Trophoblast cell (in vitro differentiated cells and primary cell): Measurements from ENCODE around the gene MAST4.

Experiments
- DNase-seq, 2 donors: peaks; one replicate each; pipeline ENCODE4 v3.0.0-alpha.2; 2016
- H2AFZ ChIP-seq: 2 replicates; pipeline ENCODE4 v1.6.1; 2013; ENCODE audit warnings: low read length, moderate library complexity, mild to moderate bottlenecking; ENCODE audit not compliant: insufficient read depth, poor library complexity
- H2AK5ac ChIP-seq: 2 replicates; pipeline ENCODE4 v1.6.1; 2013; ENCODE audit warnings: mild to moderate bottlenecking, low read length
- H2BK120ac ChIP-seq: 2 replicates; pipeline ENCODE4 v1.6.1; 2013; ENCODE audit warnings: low read length, mild to moderate bottlenecking, moderate library complexity; ENCODE audit not compliant: insufficient read depth, poor library complexity
- H2BK12ac ChIP-seq: 2 replicates; pipeline ENCODE4 v1.6.1; 2013; ENCODE audit warnings: mild to moderate bottlenecking, low read length, moderate library complexity
- H2BK5ac ChIP-seq: 2 replicates; pipeline ENCODE4 v1.6.1; 2013; ENCODE audit warnings: low read length, low read depth, moderate library complexity, mild to moderate bottlenecking; ENCODE audit not compliant: poor library complexity
- H3K14ac ChIP-seq: 2 replicates; pipeline ENCODE4 v1.6.1; 2013; ENCODE audit warnings: mild to moderate bottlenecking, low read length
- H3K18ac ChIP-seq: 2 replicates; pipeline ENCODE4 v1.6.1; 2013; ENCODE audit warnings: mild to moderate bottlenecking, low read length
- H3K23ac ChIP-seq: 2 replicates; pipeline ENCODE4 v1.6.1; 2013; ENCODE audit warnings: low read length
- H3K27ac ChIP-seq: 2 replicates; pipeline ENCODE4 v1.5.1; 2013; ENCODE audit warnings: low read depth, mild to moderate bottlenecking, inconsistent platforms, low read length, moderate library complexity
- H3K27me3 ChIP-seq: 2 replicates; pipeline ENCODE4 v1.6.1; 2013; ENCODE audit warnings: inconsistent platforms, mild to moderate bottlenecking, low read length, moderate library complexity; ENCODE audit not compliant: insufficient read depth
- H3K36me3 ChIP-seq, 2 experiments: 1 replicate in 1 of 2; 2 replicates in 1 of 2; pipeline ENCODE4 v1.6.1; 2013; ENCODE audit warnings: low read length in 2 of 2, mild to moderate bottlenecking in 2 of 2, moderate library complexity in 1 of 2; ENCODE audit not compliant: insufficient read depth in 2 of 2, control insufficient read depth in 1 of 2
- H3K4ac ChIP-seq: 2 replicates; pipeline ENCODE4 v1.6.1; 2013; ENCODE audit warnings: low read depth, mild to moderate bottlenecking, low read length, moderate library complexity
- H3K4me1 ChIP-seq, 2 experiments: 1 replicate in 1 of 2; 2 replicates in 1 of 2; pipeline ENCODE4 v1.6.1; 2013; ENCODE audit warnings: low read length in 2 of 2, mild to moderate bottlenecking in 2 of 2, moderate library complexity in 1 of 2; ENCODE audit not compliant: insufficient read depth in 2 of 2, control insufficient read depth in 1 of 2
- H3K4me2 ChIP-seq: 2 replicates; pipeline ENCODE4 v1.6.1; 2013; ENCODE audit warnings: inconsistent platforms, mild to moderate bottlenecking, low read length, moderate library complexity
- H3K4me3 ChIP-seq: 2 replicates; pipeline ENCODE4 v1.5.1; 2013; ENCODE audit warnings: mild to moderate bottlenecking, low read depth, low read length, inconsistent platforms
- H3K79me1 ChIP-seq: one replicate; pipeline ENCODE4 v1.6.1; 2013; ENCODE audit warnings: low read length
- H3K79me2 ChIP-seq: 2 replicates; pipeline ENCODE4 v1.6.1; 2013; ENCODE audit warnings: low read length, mild to moderate bottlenecking; ENCODE audit not compliant: control insufficient read depth, insufficient read depth, poor library complexity
- H3K9ac ChIP-seq: 2 replicates; pipeline ENCODE4 v1.6.1; 2013; ENCODE audit warnings: mild to moderate bottlenecking, low read length
- H3K9me3 ChIP-seq: 2 replicates; pipeline ENCODE4 v1.6.1; 2013; ENCODE audit warnings: low read depth, mild to moderate bottlenecking, control low read depth, inconsistent platforms, low read length; ENCODE audit not compliant: insufficient read depth
- H4K12ac ChIP-seq: 2 replicates; pipeline ENCODE4 v1.6.1; 2013; ENCODE audit warnings: low read depth, mild to moderate bottlenecking, low read length, moderate library complexity
- H4K8ac ChIP-seq: 2 replicates; pipeline ENCODE4 v1.6.1; 2013; ENCODE audit warnings: low read depth, mild to moderate bottlenecking, low read length, moderate library complexity
- H4K91ac ChIP-seq: one replicate; pipeline ENCODE4 v1.6.1; 2013; ENCODE audit warnings: low read depth, mild to moderate bottlenecking, low read length, moderate library complexity
- WGBS: extraction: QIAGEN DNeasy Blood & Tissue Kit; methylation state at CpG from one replicate; pipeline ENCODE4 v1.1.7; 2013; ENCODE audit warnings: missing lambda C conversion rate; ENCODE audit not compliant: insufficient read length, insufficient coverage; ENCODE audit errors: extremely low coverage; 5-methylcytosine and 5-hydroxymethylcytosine counted together

Gene MAST4

DNA sequence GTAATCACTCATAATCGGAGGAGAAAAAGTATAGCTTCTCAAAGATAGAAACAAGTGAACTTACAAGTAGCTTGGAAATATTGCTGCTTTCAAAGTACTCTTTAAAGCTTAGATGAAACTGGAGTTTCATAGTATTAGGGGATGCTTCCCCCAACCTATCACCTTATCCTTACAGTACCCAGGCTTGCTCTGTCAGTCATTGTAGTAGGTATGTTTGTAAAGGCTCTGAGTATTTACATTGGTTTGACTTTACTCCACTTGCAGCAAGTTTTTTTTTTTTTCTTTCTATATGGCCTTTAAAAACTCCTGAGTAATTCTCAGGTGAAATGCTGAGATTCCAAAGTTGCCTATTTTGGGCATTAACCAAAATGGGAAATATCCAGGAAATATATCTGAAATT is 515.6 kb downstream of the MAST4 start:
- Histone ChIP-seq H3K9ac (no peak overlapping the region), H3K23ac (no peak overlapping the region), H4K12ac (no peak overlapping the region), H3K79me2 (no peaks in the 10 kb centered on the region), H3K14ac (no peak overlapping the region), H2BK5ac (no peak overlapping the region), H3K79me1 (no peaks in the 10 kb centered on the region), H3K27me3 (no peaks in the 10 kb centered on the region), H3K4ac (no peak overlapping the region), H3K36me3 (peaks cover 0 to 6% of the 10 kb centered on the region in 2 experiments), H3K4me3 (no peak overlapping the region), H3K4me2 (no peak overlapping the region), H2AFZ (no peak overlapping the region), H4K91ac (no peak overlapping the region), H3K18ac (no peak overlapping the region), H3K27ac (no peak overlapping the region), H4K8ac (no peak overlapping the region), H3K9me3 (no peaks in the 10 kb centered on the region), H3K4me1 (no peaks in the 10 kb centered on the region), H2BK120ac (no peak overlapping the region), H2BK12ac (no peak overlapping the region), H2AK5ac (no peak overlapping the region)
- WGBS, result no CpG with 5 or more reads among the region's 1 CpG
- DNase-seq, result no peak

DNA sequence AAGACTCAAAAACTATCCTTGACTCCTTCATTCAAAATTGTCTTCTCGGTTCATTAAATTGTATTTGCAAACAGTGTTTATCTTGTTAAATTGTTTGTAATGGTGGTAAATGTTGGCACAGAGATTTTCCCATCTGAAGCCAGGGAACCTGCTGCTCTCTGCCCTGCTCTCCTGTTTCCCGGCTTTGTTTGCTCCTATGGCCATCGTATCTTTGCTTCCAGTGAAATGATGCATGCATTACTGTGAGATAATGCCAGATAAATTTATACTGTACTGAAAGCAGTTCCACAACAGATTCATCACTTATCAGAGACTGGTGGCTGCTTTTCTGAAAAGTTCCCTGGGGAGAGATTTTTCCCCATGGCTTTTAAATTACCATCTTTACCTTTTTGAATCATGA is 519.1 kb downstream of the MAST4 start:
- H3K4me3 ChIP-seq, result no peak overlapping the region
- no peak overlapping the region for H4K91ac ChIP-seq
- H3K4me2 ChIP-seq, result no peak overlapping the region
- no peak overlapping the region for H2BK120ac ChIP-seq
- peaks cover 3% of the 10 kb centered on the region in 2 experiments for H3K4me1 ChIP-seq
- no peak overlapping the region for H4K8ac ChIP-seq
- no peaks in the 10 kb centered on the region for H3K27me3 ChIP-seq
- no peak overlapping the region for H3K14ac ChIP-seq
- H3K9me3 ChIP-seq, result no peaks in the 10 kb centered on the region
- H2BK5ac ChIP-seq, result no peak overlapping the region
- no peak overlapping the region for H2AFZ ChIP-seq
- H3K79me2 ChIP-seq, result no peaks in the 10 kb centered on the region
- DNase-seq, result no peak
- no peaks in the 10 kb centered on the region for H3K79me1 ChIP-seq
- H4K12ac ChIP-seq, result no peak overlapping the region
- no peak overlapping the region for H3K23ac ChIP-seq
- no peak overlapping the region for H3K4ac ChIP-seq
- H3K9ac ChIP-seq, result no peak overlapping the region
- no peak overlapping the region for H3K27ac ChIP-seq
- no peak overlapping the region for H2BK12ac ChIP-seq
- peaks cover 0 to 6% of the 10 kb centered on the region in 2 experiments for H3K36me3 ChIP-seq
- WGBS, result no CpG with 5 or more reads among the region's 3 CpGs
- H2AK5ac ChIP-seq, result no peak overlapping the region
- H3K18ac ChIP-seq, result no peak overlapping the region

DNA sequence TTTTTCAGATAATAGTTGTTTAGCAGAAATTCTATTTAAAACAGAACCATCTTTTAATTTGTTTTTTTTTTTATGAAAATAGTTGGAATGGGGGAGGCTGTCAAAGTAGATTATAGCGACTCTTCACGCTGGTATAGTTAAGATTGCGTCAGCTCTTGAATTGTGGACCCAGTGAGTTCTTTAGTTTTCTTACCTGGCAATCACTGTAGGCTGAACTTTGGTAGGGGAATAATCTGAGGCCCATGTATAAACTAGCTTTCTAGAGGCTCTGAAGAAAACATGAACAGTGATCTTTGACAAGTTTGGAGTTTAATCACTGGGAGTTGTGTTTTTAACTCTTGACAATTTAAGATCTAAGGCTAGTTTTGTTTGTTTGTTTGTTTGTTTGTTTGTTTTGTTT is 519.6 kb downstream of the MAST4 start:
- Histone ChIP-seq H3K4me3 (no peak overlapping the region), H4K12ac (no peak overlapping the region), H3K79me2 (no peaks in the 10 kb centered on the region), H3K27me3 (no peaks in the 10 kb centered on the region), H3K18ac (no peak overlapping the region), H3K14ac (no peak overlapping the region), H3K9ac (no peak overlapping the region), H4K91ac (no peak overlapping the region), H3K4me2 (no peak overlapping the region), H3K79me1 (no peaks in the 10 kb centered on the region), H2AK5ac (no peak overlapping the region), H3K4ac (no peak overlapping the region), H4K8ac (no peak overlapping the region), H2BK5ac (no peak overlapping the region), H2AFZ (no peak overlapping the region), H3K4me1 (peaks cover 3% of the 10 kb centered on the region in 2 experiments), H2BK120ac (no peak overlapping the region), H3K9me3 (no peaks in the 10 kb centered on the region), H3K23ac (no peak overlapping the region), H3K36me3 (peaks cover 0 to 6% of the 10 kb centered on the region in 2 experiments), H3K27ac (no peak overlapping the region), H2BK12ac (no peak overlapping the region)
- WGBS, result no CpG with 5 or more reads among the region's 3 CpGs
- no peak for DNase-seq

DNA sequence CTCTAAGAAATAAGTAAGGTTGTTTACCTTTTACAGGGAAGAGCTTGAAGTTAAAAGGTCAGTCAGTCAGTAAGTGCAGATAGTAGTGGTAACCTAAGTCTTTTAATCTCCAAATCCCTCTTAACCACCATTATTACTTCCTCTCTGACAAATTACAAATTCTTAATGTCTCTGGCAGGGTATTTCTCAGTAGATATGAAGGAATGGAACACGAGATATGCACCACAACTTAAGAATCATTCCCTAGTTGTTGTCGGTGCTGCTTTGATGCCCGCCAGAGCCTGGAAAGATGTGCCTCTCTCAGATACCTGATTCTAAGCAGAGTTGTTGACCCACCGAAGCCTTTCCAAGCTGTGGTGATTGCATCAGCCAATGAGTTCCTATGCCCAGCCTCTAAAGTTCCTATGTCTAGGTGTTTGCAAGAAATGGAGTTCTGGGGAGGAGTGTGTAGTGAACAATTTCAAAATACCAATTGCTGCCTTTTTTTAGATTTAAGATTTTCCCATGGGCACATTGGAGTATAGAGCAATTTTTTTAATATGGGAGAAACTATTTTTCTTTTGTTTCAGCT is 521.9 kb downstream of the MAST4 start:
- Histone ChIP-seq H3K36me3 (peaks cover 0 to 4% of the 10 kb centered on the region in 2 experiments), H3K9ac (no peak overlapping the region), H3K4me2 (no peak overlapping the region), H3K18ac (no peak overlapping the region), H3K79me1 (no peaks in the 10 kb centered on the region), H3K23ac (no peak overlapping the region), H2BK120ac (no peak overlapping the region), H3K4me3 (no peak overlapping the region), H2AK5ac (no peak overlapping the region), H2AFZ (no peak overlapping the region), H2BK12ac (no peak overlapping the region), H4K12ac (no peak overlapping the region), H3K4me1 (peaks cover 3% of the 10 kb centered on the region in 2 experiments), H3K4ac (no peak overlapping the region), H3K79me2 (no peaks in the 10 kb centered on the region), H3K14ac (no peak overlapping the region), H2BK5ac (no peak overlapping the region), H3K27me3 (no peaks in the 10 kb centered on the region), H4K8ac (no peak overlapping the region), H4K91ac (no peak overlapping the region), H3K27ac (no peak overlapping the region), H3K9me3 (no peaks in the 10 kb centered on the region)
- no peak for DNase-seq
- no CpG with 5 or more reads among the region's 4 CpGs for WGBS
